BE2C (cell line): Measurements from ENCODE around the gene CFHR4.
"Not testable (repeated sequence)": the region's sequence is repeated elsewhere in the genome, so short reads cannot be mapped to it uniquely, and the experiment has no call there.

Experiments used
- DNase-seq: peaks from one replicate; pipeline ENCODE4 v3.0.0-alpha.2; 2020
- H3K27me3 ChIP-seq: fragments of 250-450 bp; sonication (Bioruptor Pico); 2 replicates; pipeline ENCODE4 v1.5.1; 2020; ENCODE audit warnings: mild to moderate bottlenecking
- H3K36me3 ChIP-seq: fragments of 250-450 bp; sonication (Bioruptor Pico); 2 replicates; pipeline ENCODE4 v1.5.1; 2020; ENCODE audit warnings: mild to moderate bottlenecking
- H3K4me1 ChIP-seq: fragments of 250-450 bp; sonication (Bioruptor Pico); 2 replicates; pipeline ENCODE4 v1.5.1; 2020
- H3K4me3 ChIP-seq: 2 replicates; pipeline ENCODE4 v1.5.1; 2011; ENCODE audit warnings: low read depth, low read length
- H3K9me3 ChIP-seq: fragments of 250-450 bp; sonication (Bioruptor Pico); 2 replicates; pipeline ENCODE4 v1.5.1; 2020
- CTCF ChIP-seq: IDR thresholded peaks from 2 replicates; pipeline ENCODE4 v1.5.1; 2012; ENCODE audit warnings: mild to moderate bottlenecking, low read depth, low read length

The CFHR4 gene

GRCh38 chr1:196861429-196861828, 26.4 kb upstream of the CFHR4 start:
- no peak for DNase-seq
- TF ChIP-seq CTCF, result no peak

GRCh38 chr1:196866974-196867373, 20.9 kb upstream of the CFHR4 start:
- Histone ChIP-seq H3K4me3 (no peak overlapping the region), H3K9me3 (no peaks in the 10 kb centered on the region), H3K36me3 (no peaks in the 10 kb centered on the region), H3K27me3 (peaks cover 12% of the 10 kb centered on the region), H3K4me1 (no peaks in the 10 kb centered on the region)
- DNase-seq, result no peak
- no peak for TF ChIP-seq CTCF

More at GRCh38 chr1:196861429-196861828, 26.4 kb upstream of the CFHR4 start:
- no peaks in the 10 kb centered on the region for H3K4me1 ChIP-seq
- H3K27me3 ChIP-seq, result peaks cover 12% of the 10 kb centered on the region
- H3K36me3 ChIP-seq, result no peaks in the 10 kb centered on the region
- no peaks in the 10 kb centered on the region for H3K9me3 ChIP-seq
- no peak overlapping the region for H3K4me3 ChIP-seq

- no peak for DNase-seq
- Histone ChIP-seq H3K36me3 (no peaks in the 10 kb centered on the region), H3K9me3 (no peaks in the 10 kb centered on the region), H3K4me1 (no peaks in the 10 kb centered on the region), H3K4me3 (no peak overlapping the region), H3K27me3 (peaks cover 10% of the 10 kb centered on the region)
- no peak for TF ChIP-seq CTCF
Measured at GRCh38 chr1:196873385-196873784, 14.5 kb upstream of the CFHR4 start.

- Histone ChIP-seq H3K9me3 (no peaks in the 10 kb centered on the region), H3K4me1 (no peaks in the 10 kb centered on the region), H3K36me3 (no peaks in the 10 kb centered on the region), H3K4me3 (no peak overlapping the region), H3K27me3 (peaks cover 32% of the 10 kb centered on the region)
- no peak for DNase-seq
- no peak for TF ChIP-seq CTCF
Measured at GRCh38 chr1:196875935-196876334, 11.9 kb upstream of the CFHR4 start.

- Histone ChIP-seq H3K36me3 (no peaks in the 10 kb centered on the region), H3K27me3 (peaks cover 37% of the 10 kb centered on the region), H3K9me3 (no peaks in the 10 kb centered on the region), H3K4me3 (no peak overlapping the region), H3K4me1 (no peaks in the 10 kb centered on the region)
- DNase-seq, result peak; percentile 16
- TF ChIP-seq CTCF, result no peak
Measured at GRCh38 chr1:196877964-196878363, 9.9 kb upstream of the CFHR4 start.

- H3K4me3 ChIP-seq, H3K4me1 ChIP-seq, H3K9me3 ChIP-seq, DNase-seq, H3K36me3 ChIP-seq: not testable (repeated sequence)
- H3K27me3 ChIP-seq, result peaks cover 13% of the 10 kb centered on the region
Measured at GRCh38 chr1:196886560-196886959, 1.3 kb upstream of the CFHR4 start.

- no peaks in the 10 kb centered on the region for H3K9me3 ChIP-seq
- H3K4me3 ChIP-seq, result no peak overlapping the region
- DNase-seq, result no peak
- no peak for TF ChIP-seq CTCF
- H3K27me3 ChIP-seq, result peaks cover 31% of the 10 kb centered on the region
- no peaks in the 10 kb centered on the region for H3K36me3 ChIP-seq
- no peaks in the 10 kb centered on the region for H3K4me1 ChIP-seq
Measured at GRCh38 chr1:196890668-196891067, 2.8 kb downstream of the CFHR4 start.
